Mesenchymal stem cell (in vitro differentiated cells and primary cell): Measurements from ENCODE around the gene ESCO1.
A peak's percentile ranks its signal among the peaks of the same experiment; 100 is the strongest.

Experiments used
- DNase-seq: peaks from one replicate; pipeline ENCODE4 v3.0.0-alpha.2; 2013
- H2AFZ ChIP-seq: one replicate; pipeline ENCODE4 v1.6.1; 2013; ENCODE audit warnings: low read depth, mild to moderate bottlenecking, control low read depth, inconsistent platforms, low read length, moderate library complexity
- H2AK5ac ChIP-seq: 2 replicates; pipeline ENCODE4 v1.6.1; 2013; ENCODE audit warnings: low read length, moderate library complexity, mild to moderate bottlenecking, inconsistent platforms; ENCODE audit not compliant: severe bottlenecking
- H2BK120ac ChIP-seq: one replicate; pipeline ENCODE4 v1.6.1; 2013; ENCODE audit warnings: low read depth, mild to moderate bottlenecking, inconsistent platforms, low read length, moderate library complexity
- H2BK12ac ChIP-seq, 2 experiments: one replicate each; pipeline ENCODE4 v1.6.1; 2013; ENCODE audit warnings: inconsistent platforms in 2 of 2, low read length in 2 of 2, mild to moderate bottlenecking in 2 of 2, moderate library complexity in 2 of 2, control low read depth in 1 of 2
- H2BK15ac ChIP-seq: one replicate; pipeline ENCODE4 v1.6.1; 2013; ENCODE audit warnings: mild to moderate bottlenecking, low read depth, inconsistent platforms; ENCODE audit not compliant: poor library complexity, severe bottlenecking
- H2BK5ac ChIP-seq: 2 replicates; pipeline ENCODE4 v1.6.1; 2013; ENCODE audit warnings: low read depth, mild to moderate bottlenecking, low read length, control low read depth, inconsistent platforms; ENCODE audit not compliant: poor library complexity, severe bottlenecking
- H3K14ac ChIP-seq, 2 experiments: one replicate each; pipeline ENCODE4 v1.6.1; 2013; ENCODE audit warnings: inconsistent platforms in 2 of 2, low read length in 2 of 2, control low read depth in 1 of 2, mild to moderate bottlenecking in 1 of 2, moderate library complexity in 1 of 2
- H3K18ac ChIP-seq, 2 experiments: one replicate each; pipeline ENCODE4 v1.6.1; 2013; ENCODE audit warnings: inconsistent platforms in 2 of 2, low read length in 2 of 2, control low read depth in 1 of 2, low read depth in 1 of 2, mild to moderate bottlenecking in 1 of 2
- H3K23ac ChIP-seq, 2 experiments: one replicate each; pipeline ENCODE4 v1.6.1; 2013; ENCODE audit warnings: inconsistent platforms in 2 of 2, low read length in 2 of 2, mild to moderate bottlenecking in 2 of 2, moderate library complexity in 2 of 2, control low read depth in 1 of 2
- H3K27ac ChIP-seq: 2 replicates; pipeline ENCODE4 v1.5.1; 2013; ENCODE audit warnings: mild to moderate bottlenecking, moderate library complexity, low read length, control low read depth, inconsistent platforms; ENCODE audit not compliant: poor library complexity, severe bottlenecking
- H3K27me3 ChIP-seq, 2 experiments: 2 replicates each; pipeline versions ENCODE4 v1.6.1 to v1.7.0; 2013; ENCODE audit warnings: low read length in 2 of 2, mild to moderate bottlenecking in 2 of 2, moderate library complexity in 2 of 2, control low read depth in 1 of 2, inconsistent platforms in 1 of 2; ENCODE audit not compliant: control insufficient read depth in 1 of 2, insufficient read depth in 1 of 2
- H3K36me3 ChIP-seq, 2 experiments: 2 replicates each; pipeline versions ENCODE4 v1.6.1 to v1.7.0; 2013; ENCODE audit warnings: low read length in 2 of 2, control low read depth in 1 of 2, inconsistent platforms in 1 of 2, low read depth in 1 of 2, mild to moderate bottlenecking in 1 of 2; ENCODE audit not compliant: insufficient read depth in 2 of 2, control insufficient read depth in 1 of 2
- H3K4ac ChIP-seq, 2 experiments: one replicate each; pipeline ENCODE4 v1.6.1; 2013; ENCODE audit warnings: inconsistent platforms in 2 of 2, low read length in 2 of 2, mild to moderate bottlenecking in 2 of 2, moderate library complexity in 2 of 2, control low read depth in 1 of 2, low read depth in 1 of 2
- H3K4me1 ChIP-seq: 2 replicates; pipeline ENCODE4 v1.6.1; 2013; ENCODE audit warnings: low read depth, low read length, control low read depth; ENCODE audit not compliant: control insufficient read depth, insufficient read depth
- H3K4me2 ChIP-seq: 2 replicates; pipeline ENCODE4 v1.6.1; 2013; ENCODE audit warnings: low read length, mild to moderate bottlenecking, inconsistent platforms; ENCODE audit not compliant: poor library complexity, severe bottlenecking
- H3K4me3 ChIP-seq, 2 experiments: 2 replicates each; pipeline versions ENCODE4 v1.5.1 to v1.7.0; 2013; ENCODE audit warnings: low read length in 2 of 2, mild to moderate bottlenecking in 2 of 2, control low read depth in 1 of 2, low read depth in 1 of 2; ENCODE audit not compliant: insufficient read depth in 1 of 2
- H3K79me1 ChIP-seq: replicated peaks from 2 replicates; pipeline ENCODE4 v1.6.1; 2013; ENCODE audit warnings: mild to moderate bottlenecking, control low read depth, low read length, inconsistent platforms; ENCODE audit not compliant: poor library complexity, severe bottlenecking
- H3K9ac ChIP-seq: 2 replicates; pipeline ENCODE4 v1.7.0; 2013; ENCODE audit warnings: mild to moderate bottlenecking, low read length, moderate library complexity
- H3K9me3 ChIP-seq: 2 replicates; pipeline ENCODE4 v1.7.0; 2013; ENCODE audit warnings: mild to moderate bottlenecking, low read length; ENCODE audit not compliant: control insufficient read depth
- H4K8ac ChIP-seq: one replicate; pipeline ENCODE4 v1.6.1; 2013; ENCODE audit warnings: inconsistent platforms, mild to moderate bottlenecking, low read length, moderate library complexity
- H4K91ac ChIP-seq: one replicate; pipeline ENCODE4 v1.6.1; 2013; ENCODE audit warnings: mild to moderate bottlenecking, low read length, inconsistent platforms
- WGBS: methylation state at CpG from one replicate; pipeline ENCODE4 v1.1.7; 2013; ENCODE audit warnings: mixed read lengths; 5-methylcytosine and 5-hydroxymethylcytosine counted together

The ESCO1 gene

DNA sequence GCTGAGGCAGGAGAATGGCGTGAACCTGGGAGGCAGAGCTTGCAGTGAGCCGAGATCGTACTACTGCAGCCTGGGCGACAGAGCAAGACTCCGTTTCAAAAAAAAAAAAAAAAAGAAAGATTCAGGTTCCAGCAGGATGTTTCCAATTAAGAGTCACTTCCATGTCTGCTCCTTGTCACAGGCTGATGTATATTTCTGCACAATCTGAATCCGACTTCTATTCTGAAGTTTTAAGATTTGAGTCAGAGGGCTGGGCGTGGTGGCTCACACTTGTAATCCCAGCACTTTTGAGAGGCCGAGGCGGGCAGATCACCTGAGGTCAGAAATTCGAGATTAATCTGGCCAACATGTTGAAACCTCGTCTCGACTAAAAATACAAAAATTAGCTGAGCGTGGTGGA lies 36.3 kb upstream of the ESCO1 start:
- Histone ChIP-seq H3K79me1 (peaks cover 7% of the 10 kb centered on the region), H3K9me3 (no peaks in the 10 kb centered on the region), H2BK120ac (no peak overlapping the region), H3K4me2 (no peak overlapping the region), H2AFZ (no peak overlapping the region), H3K27ac (no peak overlapping the region), H3K9ac (no peak overlapping the region), H3K18ac (no peak overlapping the region), H4K8ac (no peak overlapping the region), H3K4me3 (no peak overlapping the region), H3K36me3 (peaks cover 7 to 26% of the 10 kb centered on the region in 2 experiments), H2AK5ac (no peak overlapping the region), H3K4ac (no peak overlapping the region), H2BK15ac (no peak overlapping the region), H2BK5ac (no peak overlapping the region), H4K91ac (no peak overlapping the region), H2BK12ac (no peak overlapping the region), H3K14ac (no peak overlapping the region), H3K27me3 (no peaks in the 10 kb centered on the region), H3K23ac (no peak overlapping the region), H3K4me1 (no peaks in the 10 kb centered on the region)
- no peak for DNase-seq
- 94% methylated on average over 12 of the region's 13 CpGs for WGBS

DNA sequence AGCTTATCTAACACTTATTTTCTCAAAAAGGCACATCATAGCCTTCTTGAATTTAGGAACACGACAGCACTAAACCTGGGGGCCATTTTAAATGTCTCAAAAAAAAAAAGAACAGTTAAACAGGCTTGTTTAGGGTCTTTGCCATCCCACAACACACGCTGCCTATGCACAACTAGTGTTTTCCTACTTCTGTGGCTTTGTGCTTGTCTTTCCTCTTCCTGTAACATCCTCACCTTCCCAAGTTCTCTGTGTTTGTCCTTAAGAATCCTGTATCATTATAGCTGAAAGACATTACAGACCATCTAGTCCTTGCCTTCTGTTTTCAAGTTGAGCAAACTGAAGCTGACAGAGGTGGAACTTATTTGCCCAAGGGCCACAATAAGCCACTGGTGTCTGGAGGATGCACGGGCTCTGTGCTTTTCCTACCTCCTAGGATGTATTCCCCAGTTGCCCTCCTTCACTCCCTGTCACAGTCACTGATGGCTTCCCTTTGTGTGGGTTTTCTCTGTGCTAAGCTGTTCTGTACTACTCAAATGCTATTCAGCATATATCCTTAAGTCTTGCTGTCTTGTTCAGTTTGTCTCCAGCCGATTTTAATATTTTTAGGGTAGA lies 34.2 kb upstream of the ESCO1 start:
- H2BK15ac ChIP-seq: no peak overlapping the region
- no peak overlapping the region for H2BK120ac ChIP-seq
- no peak overlapping the region for H3K4me3 ChIP-seq
- DNase-seq: no peak
- no peak overlapping the region for H2BK12ac ChIP-seq
- no peaks in the 10 kb centered on the region for H3K4me1 ChIP-seq
- H2AFZ ChIP-seq: no peak overlapping the region
- peaks cover 14 to 42% of the 10 kb centered on the region in 2 experiments for H3K36me3 ChIP-seq
- H3K27me3 ChIP-seq: no peaks in the 10 kb centered on the region
- peaks cover 8% of the 10 kb centered on the region for H3K79me1 ChIP-seq
- no peak overlapping the region for H4K91ac ChIP-seq
- over 99% methylated on average over 3 of the region's 4 CpGs for WGBS
- no peak overlapping the region for H4K8ac ChIP-seq
- no peak overlapping the region for H2BK5ac ChIP-seq
- no peak overlapping the region for H3K18ac ChIP-seq
- no peak overlapping the region for H3K4me2 ChIP-seq
- no peak overlapping the region for H3K27ac ChIP-seq
- no peak overlapping the region for H3K9ac ChIP-seq
- H2AK5ac ChIP-seq: no peak overlapping the region
- no peak overlapping the region for H3K14ac ChIP-seq
- H3K23ac ChIP-seq: no peak overlapping the region
- no peaks in the 10 kb centered on the region for H3K9me3 ChIP-seq
- no peak overlapping the region for H3K4ac ChIP-seq

- no peak overlapping the region for H3K4me2 ChIP-seq
These were observed 31.9 kb upstream of the ESCO1 start for GRCh38 chr18:21632393-21632792.

GRCh38 chr18:21629089-21629832 lies 28.8 kb upstream of the ESCO1 start:
- H3K4me3 ChIP-seq: no peak overlapping the region
- no peak overlapping the region for H3K27ac ChIP-seq
- no peaks in the 10 kb centered on the region for H3K9me3 ChIP-seq
- no peak overlapping the region for H3K14ac ChIP-seq
- no peak for DNase-seq
- H3K4me1 ChIP-seq: no peaks in the 10 kb centered on the region
- no peak overlapping the region for H3K4me2 ChIP-seq
- no peak overlapping the region for H3K23ac ChIP-seq
- H4K8ac ChIP-seq: no peak overlapping the region
- H2BK15ac ChIP-seq: no peak overlapping the region
- H3K79me1 ChIP-seq: peaks cover 11% of the 10 kb centered on the region
- H3K9ac ChIP-seq: no peak overlapping the region
- H2BK120ac ChIP-seq: no peak overlapping the region
- no peak overlapping the region for H2AFZ ChIP-seq
- H2BK12ac ChIP-seq: no peak overlapping the region
- over 99% methylated on average over 6 of the region's 9 CpGs for WGBS
- no peak overlapping the region for H3K4ac ChIP-seq
- peaks cover 35 to 70% of the 10 kb centered on the region in 2 experiments for H3K36me3 ChIP-seq
- H3K18ac ChIP-seq: no peak overlapping the region
- no peaks in the 10 kb centered on the region for H3K27me3 ChIP-seq
- no peak overlapping the region for H2AK5ac ChIP-seq
- no peak overlapping the region for H4K91ac ChIP-seq
- no peak overlapping the region for H2BK5ac ChIP-seq

More at GRCh38 chr18:21632393-21632792, 31.9 kb upstream of the ESCO1 start:
- Histone ChIP-seq H3K4me1 (no peaks in the 10 kb centered on the region), H3K36me3 (peaks cover 17 to 63% of the 10 kb centered on the region in 2 experiments), H3K9ac (no peak overlapping the region), H3K27me3 (no peaks in the 10 kb centered on the region), H3K9me3 (no peaks in the 10 kb centered on the region), H2BK12ac (no peak overlapping the region), H3K27ac (no peak overlapping the region), H3K79me1 (peaks cover 10% of the 10 kb centered on the region), H2AK5ac (no peak overlapping the region), H2BK15ac (no peak overlapping the region), H4K8ac (no peak overlapping the region), H3K18ac (no peak overlapping the region), H3K14ac (no peak overlapping the region), H4K91ac (no peak overlapping the region), H3K4ac (no peak overlapping the region), H3K23ac (no peak overlapping the region), H2AFZ (no peak overlapping the region), H3K4me3 (no peak overlapping the region), H2BK5ac (no peak overlapping the region), H2BK120ac (no peak overlapping the region)
- 100% methylated on average over 1 of the region's 1 CpG for WGBS
- peak; percentile 9 for DNase-seq
